Caco-2 (cell line): ENCODE data around the gene SLC6A17. TPM values are rescaled to one million over a fixed set of nuclear protein-coding genes. Genes with fewer than 3 reads are reported as not detected.

ENCODE experiments used
- BruUV-seq: library from RNA; stranded (reverse); fragments of 400-500 nt; replicated peaks from 2 replicates; lab custom pipeline; 2021; lab: Mats Ljungman, UMichigan
- CTCF ChIA-PET: fragments of 300-600 bp; sonication (Branson Sonifier 250); formaldehyde crosslinking; loops from one replicate; lab custom pipeline; 2022; ENCODE audit warnings: antibody characterized with exemption; lab: Charles Lee
- POLR2A ChIA-PET: fragments of 300-600 bp; sonication (Branson Sonifier 250); formaldehyde crosslinking; loops from one replicate; lab custom pipeline; 2022; ENCODE audit warnings: antibody characterized with exemption; lab: Charles Lee
- DNase-seq, 2 experiments: peaks; one replicate each; pipeline versions ENCODE4 v3.0.0 to v3.0.0-alpha.2; 2020 to 2022
- H3K27me3 ChIP-seq: replicated peaks from 2 replicates; pipeline ENCODE4 v1.6.0; 2011; ENCODE audit warnings: low read length; ENCODE audit not compliant: control insufficient read depth, insufficient read depth
- H3K36me3 ChIP-seq: 2 replicates; pipeline ENCODE4 v1.5.1; 2011; ENCODE audit warnings: low read length; ENCODE audit not compliant: control insufficient read depth, insufficient read depth
- H3K4me1 ChIP-seq: fragments of 250-450 bp; sonication (Bioruptor Pico); 2 replicates; pipeline ENCODE4 v1.5.1; 2020; ENCODE audit warnings: mild to moderate bottlenecking
- H3K4me3 ChIP-seq: 2 replicates; pipeline ENCODE4 v1.5.1; 2011; ENCODE audit warnings: low read depth, mild to moderate bottlenecking, control low read depth, low read length
- H3K9me3 ChIP-seq: fragments of 250-450 bp; sonication (Bioruptor Pico); 2 replicates; pipeline ENCODE4 v1.5.1; 2020; ENCODE audit warnings: mild to moderate bottlenecking, moderate library complexity
- H3K27ac Mint-ChIP-seq: one replicate; pipeline ENCODE4 v1.8.0; 2022; ENCODE audit warnings: mixed read lengths; ENCODE audit not compliant: unreplicated experiment
- H3K27me3 Mint-ChIP-seq: one replicate; pipeline ENCODE4 v1.8.0; 2022; ENCODE audit warnings: mixed read lengths; ENCODE audit not compliant: insufficient read depth, unreplicated experiment
- H3K36me3 Mint-ChIP-seq: one replicate; pipeline ENCODE4 v1.8.0; 2022; ENCODE audit warnings: mild to moderate bottlenecking, mixed read lengths; ENCODE audit not compliant: insufficient read depth, unreplicated experiment
- H3K4me1 Mint-ChIP-seq: one replicate; pipeline ENCODE4 v1.8.0; 2022; ENCODE audit warnings: low read depth, mixed read lengths; ENCODE audit not compliant: unreplicated experiment
- H3K4me3 Mint-ChIP-seq: one replicate; pipeline ENCODE4 v1.8.0; 2022; ENCODE audit warnings: mild to moderate bottlenecking, moderate library complexity, mixed read lengths; ENCODE audit not compliant: unreplicated experiment
- H3K9me3 Mint-ChIP-seq: one replicate; pipeline ENCODE4 v1.8.0; 2022; ENCODE audit warnings: mixed read lengths; ENCODE audit not compliant: unreplicated experiment
- CTCF ChIP-seq, 2 experiments: fragments of 200-600 bp in 1 of 2; IDR thresholded peaks; 1 replicate in 1 of 2; 2 replicates in 1 of 2; pipeline versions ENCODE4 v1.5.1 to v1.8.0; 2011 to 2022; ENCODE audit warnings: antibody characterized with exemption in 1 of 2, control low read depth in 1 of 2, inconsistent platforms in 1 of 2, low read depth in 1 of 2, low read length in 1 of 2, mild to moderate bottlenecking in 1 of 2, moderate library complexity in 1 of 2; ENCODE audit not compliant: insufficient read depth in 1 of 2, severe bottlenecking in 1 of 2, unreplicated experiment in 1 of 2
- intact Hi-C: fragments of 100-400 bp; cut with micrococcal nuclease; formaldehyde crosslinking; loops from one replicate; pipeline ENCODE4 v1.10.0; 2022; ENCODE audit not compliant: unreplicated experiment
- total RNA-seq: library from RNA; stranded (reverse); gene quantifications from 2 replicates; pipeline ENCODE4 v1.2.3, GENCODE V29; 2022

Gene SLC6A17
- total RNA-seq, 1 experiment from 2014 or later = not detected

GRCh38 chr1:110112656-110113055 lies 37.6 kb upstream of the SLC6A17 start:
- ChIA-PET POLR2A (no interaction called here), CTCF (interaction anchor here (0.5 kb wide), 1 partner anchor 19 kb away, joined by 3 read pairs; no protein-coding TSS in a partner anchor)
- Mint-ChIP-seq H3K27ac (no peak overlapping the region), H3K36me3 (peaks cover 4% of the 10 kb centered on the region), H3K27me3 (peaks cover 5% of the 10 kb centered on the region), H3K9me3 (no peaks in the 10 kb centered on the region), H3K4me1 (peaks cover 4% of the 10 kb centered on the region), H3K4me3 (no peak overlapping the region)
- H3K4me3 ChIP-seq = no peak overlapping the region
- no peaks in the 10 kb centered on the region for H3K9me3 ChIP-seq
- no peak for DNase-seq
- no peaks in the 10 kb centered on the region for H3K36me3 ChIP-seq
- no peak for TF ChIP-seq CTCF (IDR thresholded peaks at IDR 0.05; ENCODE audit: insufficient read depth in 1 of 2, low read depth in 1 of 2, low read length in 1 of 2, severe bottlenecking in 1 of 2, unreplicated experiment in 1 of 2)
- intact Hi-C loops = no loop called here
- no peaks in the 10 kb centered on the region for H3K4me1 ChIP-seq
- no TSS peak for BruUV-seq
- H3K27me3 ChIP-seq = no peaks in the 10 kb centered on the region

GRCh38 chr1:110113551-110113950 lies 36.7 kb upstream of the SLC6A17 start:
- Mint-ChIP-seq H3K9me3 (no peaks in the 10 kb centered on the region), H3K27ac (no peak overlapping the region), H3K4me3 (no peak overlapping the region), H3K27me3 (peaks cover 5% of the 10 kb centered on the region), H3K4me1 (peaks cover 4% of the 10 kb centered on the region), H3K36me3 (peaks cover 4% of the 10 kb centered on the region)
- ChIA-PET CTCF (interaction anchor here (1.5 kb wide), 1 partner anchor 26 kb away, joined by 4 read pairs; no protein-coding TSS in a partner anchor), POLR2A (no interaction called here)
- no peak for DNase-seq
- intact Hi-C loops = no loop called here
- H3K27me3 ChIP-seq = no peaks in the 10 kb centered on the region
- BruUV-seq = no TSS peak
- no peaks in the 10 kb centered on the region for H3K36me3 ChIP-seq
- no peaks in the 10 kb centered on the region for H3K4me1 ChIP-seq
- TF ChIP-seq CTCF (IDR thresholded peaks at IDR 0.05; ENCODE audit: insufficient read depth in 1 of 2, low read depth in 1 of 2, low read length in 1 of 2, severe bottlenecking in 1 of 2, unreplicated experiment in 1 of 2) = no peak
- H3K9me3 ChIP-seq = no peaks in the 10 kb centered on the region
- H3K4me3 ChIP-seq = no peak overlapping the region

DNA sequence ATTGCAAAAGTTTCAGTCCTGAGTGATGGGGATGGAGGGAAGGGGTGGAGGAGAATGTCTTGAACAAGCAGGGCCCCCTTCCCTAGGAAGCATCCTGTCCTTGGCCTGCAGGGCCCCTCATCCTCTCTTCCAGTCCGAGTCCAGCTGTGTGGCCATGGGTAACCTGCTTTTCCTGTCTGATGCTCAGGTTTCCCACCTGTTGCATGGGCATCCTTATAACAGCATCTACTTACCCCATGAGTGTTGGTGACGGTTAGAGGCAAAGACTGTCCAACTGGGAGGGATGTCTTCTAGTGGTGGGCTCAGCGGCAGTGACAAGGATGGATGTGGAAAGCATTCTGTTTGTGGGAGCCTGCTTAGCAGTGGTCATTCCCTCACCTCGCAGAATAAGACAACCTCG lies 36.1 kb upstream of the SLC6A17 start:
- Mint-ChIP-seq H3K27me3 (peaks cover 5% of the 10 kb centered on the region), H3K27ac (no peak overlapping the region), H3K9me3 (no peaks in the 10 kb centered on the region), H3K4me3 (no peak overlapping the region), H3K36me3 (peaks cover 4% of the 10 kb centered on the region), H3K4me1 (peaks cover 4% of the 10 kb centered on the region)
- intact Hi-C loops = no loop called here
- no peaks in the 10 kb centered on the region for H3K27me3 ChIP-seq
- no peaks in the 10 kb centered on the region for H3K4me1 ChIP-seq
- no peaks in the 10 kb centered on the region for H3K9me3 ChIP-seq
- no peak for TF ChIP-seq CTCF (IDR thresholded peaks at IDR 0.05; ENCODE audit: insufficient read depth in 1 of 2, low read depth in 1 of 2, low read length in 1 of 2, severe bottlenecking in 1 of 2, unreplicated experiment in 1 of 2)
- no peaks in the 10 kb centered on the region for H3K36me3 ChIP-seq
- ChIA-PET CTCF (interaction anchor here (1.5 kb wide), 1 partner anchor 26 kb away, joined by 4 read pairs; no protein-coding TSS in a partner anchor), POLR2A (no interaction called here)
- no TSS peak for BruUV-seq
- no peak for DNase-seq
- H3K4me3 ChIP-seq = no peak overlapping the region
